Occipital lobe (tissue), 3 donors: ENCODE measurements around the gene SEC61A1. TPM values are rescaled to one million over a fixed set of nuclear protein-coding genes. Genes with fewer than 3 reads are reported as not detected.

Experiments
- DNase-seq: peaks from one replicate; lab custom pipeline; 2025; lab: John Stamatoyannopoulos, UW
- small RNA-seq: library from RNA; depleted of rRNA; stranded (forward); fragments of <200 nt; gene quantifications from one replicate; pipeline ENCODE3, GENCODE V24; 2014
- total RNA-seq: library from RNA; depleted of rRNA; stranded (reverse); fragments of >200 nt; gene quantifications from one replicate; pipeline ENCODE4 v1.2.3, GENCODE V29; 2014

Gene SEC61A1
- total RNA-seq, 1 donor from 2014 or later, result 77.2 TPM

GRCh38 chr3:128112357-128112968 lies 60.2 kb downstream of the SEC61A1 start:
- no peak for DNase-seq

- DNase-seq, result no peak
These were observed 61.9 kb downstream of the SEC61A1 start for GRCh38 chr3:128113817-128114794.

Small RNA genes within 50 kb of the gene (small RNA-seq; reads per million reads assigned to genes)
- gene RNU2-37P, result 0.35 reads per million, percentile 25 among the genes with 10 or more reads in this experiment

Other genes with a start within 250 kb of the SEC61A1 start
- 40.9 TPM for gene MGLL, start 229.9 kb upstream of the SEC61A1 start, total RNA-seq
- 3.4 TPM for gene KBTBD12, start 137.2 kb upstream of the SEC61A1 start, total RNA-seq
- 38.5 TPM for gene RUVBL1, start 71.4 kb downstream of the SEC61A1 start, total RNA-seq
- 5.1 TPM for gene EEFSEC, start 101.0 kb downstream of the SEC61A1 start, total RNA-seq